LHCN-M2 (cell line): ENCODE results near the gene RPA1. TPM values are rescaled to one million over a fixed set of nuclear protein-coding genes. Genes with fewer than 3 reads are reported as not detected.

Source experiments
- DNase-seq: peaks from one replicate; pipeline ENCODE4 v3.0.0-alpha.2; 2012; ENCODE audit warnings: low read depth
- total RNA-seq: library from RNA; depleted of rRNA; stranded (reverse); fragments of >200 nt; gene quantifications from 2 replicates; pipeline ENCODE4 v1.2.3, GENCODE V29; 2014; rRNA removed

The RPA1 gene
- total RNA-seq, 1 experiment from 2014 or later = 28.1 TPM

GRCh38 chr17:1941272-1942065 is 111.7 kb downstream of the RPA1 start:
- no peak for DNase-seq

- no peak for DNase-seq
These were observed 112.2 kb downstream of the RPA1 start for GRCh38 chr17:1942066-1942365.

GRCh38 chr17:1942666-1943435 is 113.0 kb downstream of the RPA1 start:
- no peak for DNase-seq

GRCh38 chr17:1943436-1943831 is 113.6 kb downstream of the RPA1 start:
- DNase-seq = no peak

- no peak for DNase-seq
These were observed 115.8 kb downstream of the RPA1 start for GRCh38 chr17:1945621-1946020.

GRCh38 chr17:1946021-1946932 is 116.5 kb downstream of the RPA1 start:
- no peak for DNase-seq

GRCh38 chr17:1947229-1947742 is 117.5 kb downstream of the RPA1 start:
- no peak for DNase-seq

- no peak for DNase-seq
These were observed 118.1 kb downstream of the RPA1 start for GRCh38 chr17:1947743-1948516.

GRCh38 chr17:1948517-1948825 is 118.7 kb downstream of the RPA1 start:
- DNase-seq = no peak

Other genes with a start within 250 kb of the RPA1 start
- 1.9 and 3.7 TPM in 2 replicates for gene SLC43A2, start 201.2 kb upstream of the RPA1 start, total RNA-seq
- gene SCARF1, start 184.3 kb upstream of the RPA1 start, total RNA-seq = 0.11 TPM in 1 of 2 replicates, not detected in the other
- gene RILP, start 180.1 kb upstream of the RPA1 start, total RNA-seq = 4.2 and 9.8 TPM in 2 replicates
- 82.9 and 108 TPM in 2 replicates for gene PRPF8, start 145.1 kb upstream of the RPA1 start, total RNA-seq
- gene TLCD2, start 119.6 kb upstream of the RPA1 start, total RNA-seq = 0.77 and 1.1 TPM in 2 replicates
- gene WDR81, start 105.3 kb upstream of the RPA1 start, total RNA-seq = 48.6 and 56.7 TPM in 2 replicates
- gene SERPINF2, start 87.1 kb upstream of the RPA1 start, total RNA-seq = 0.13 and 0.40 TPM in 2 replicates
- 424 and 815 TPM in 2 replicates for gene SERPINF1, start 67.9 kb upstream of the RPA1 start, total RNA-seq
- 10.6 and 13.3 TPM in 2 replicates for gene SMYD4, start 103 bp upstream of the RPA1 start, total RNA-seq
- gene RTN4RL1, start 195.3 kb downstream of the RPA1 start, total RNA-seq = 0.64 and 0.69 TPM in 2 replicates
- 33.5 and 33.9 TPM in 2 replicates for gene DPH1, start 200.1 kb downstream of the RPA1 start, total RNA-seq
- 77.3 and 85.7 TPM in 2 replicates for gene OVCA2, start 212.0 kb downstream of the RPA1 start, total RNA-seq
- gene HIC1, start 225.1 kb downstream of the RPA1 start, total RNA-seq = 7.5 and 8.8 TPM in 2 replicates